H9 (cell line): Measurements from ENCODE around the gene S1PR2. TPM values are rescaled to one million over a fixed set of nuclear protein-coding genes. Genes with fewer than 3 reads are reported as not detected.

Experiments
- DNase-seq: peaks from one replicate; pipeline ENCODE4 v3.0.0-alpha.2; 2017
- H2AFZ ChIP-seq: one replicate; pipeline ENCODE4 v1.6.1; 2013; ENCODE audit warnings: mild to moderate bottlenecking, low read length, control low read depth, moderate library complexity
- H2AK5ac ChIP-seq: 2 replicates; pipeline ENCODE4 v1.6.1; 2013; ENCODE audit warnings: low read length, control low read depth, mixed read lengths; ENCODE audit not compliant: insufficient read length
- H2BK120ac ChIP-seq: one replicate; pipeline ENCODE4 v1.6.1; 2013; ENCODE audit warnings: low read depth, mild to moderate bottlenecking, low read length, control low read depth, inconsistent platforms; ENCODE audit not compliant: poor library complexity, severe bottlenecking
- H2BK12ac ChIP-seq: 2 replicates; pipeline ENCODE4 v1.6.1; 2013; ENCODE audit warnings: low read length, control low read depth, mixed read lengths, low read depth; ENCODE audit not compliant: insufficient read length
- H2BK15ac ChIP-seq: 2 replicates; pipeline ENCODE4 v1.6.1; 2013; ENCODE audit warnings: low read depth, low read length, control low read depth
- H2BK20ac ChIP-seq: one replicate; pipeline ENCODE4 v1.6.1; 2013; ENCODE audit warnings: low read depth, mild to moderate bottlenecking, low read length, control low read depth, inconsistent platforms; ENCODE audit not compliant: poor library complexity, severe bottlenecking
- H2BK5ac ChIP-seq: 2 replicates; pipeline ENCODE4 v1.6.1; 2013; ENCODE audit warnings: low read length, control low read depth, mixed read lengths; ENCODE audit not compliant: insufficient read length
- H3K14ac ChIP-seq: 2 replicates; pipeline ENCODE4 v1.6.1; 2013; ENCODE audit warnings: low read length, control low read depth; ENCODE audit not compliant: insufficient read depth
- H3K18ac ChIP-seq: 2 replicates; pipeline ENCODE4 v1.6.1; 2013; ENCODE audit warnings: low read depth, mild to moderate bottlenecking, mixed read lengths, low read length, control low read depth; ENCODE audit not compliant: insufficient read length
- H3K23ac ChIP-seq: 2 replicates; pipeline ENCODE4 v1.6.1; 2013; ENCODE audit warnings: low read length, control low read depth, mixed read lengths, low read depth; ENCODE audit not compliant: insufficient read length
- H3K23me2 ChIP-seq: 2 replicates; pipeline ENCODE4 v1.6.1; 2013; ENCODE audit warnings: low read depth, mild to moderate bottlenecking, mixed read lengths, low read length, control low read depth; ENCODE audit not compliant: insufficient read length, poor library complexity, severe bottlenecking
- H3K27ac ChIP-seq: 2 replicates; pipeline ENCODE4 v1.5.1; 2013; ENCODE audit warnings: low read length, control low read depth, mixed read lengths, low read depth; ENCODE audit not compliant: insufficient read length
- H3K27me3 ChIP-seq: 2 replicates; pipeline ENCODE4 v1.6.1; 2013; ENCODE audit warnings: low read length, control low read depth, inconsistent platforms; ENCODE audit not compliant: insufficient read depth
- H3K4ac ChIP-seq: 2 replicates; pipeline ENCODE4 v1.6.1; 2013; ENCODE audit warnings: low read depth, mild to moderate bottlenecking, control low read depth, inconsistent platforms, low read length, moderate library complexity
- H3K4me1 ChIP-seq: 2 replicates; pipeline ENCODE4 v1.6.1; 2013; ENCODE audit warnings: low read length, control low read depth, inconsistent platforms; ENCODE audit not compliant: insufficient read depth
- H3K4me2 ChIP-seq: 2 replicates; pipeline ENCODE4 v1.6.1; 2013; ENCODE audit warnings: low read length, control low read depth, mixed read lengths; ENCODE audit not compliant: insufficient read length, insufficient read depth
- H3K56ac ChIP-seq: 2 replicates; pipeline ENCODE4 v1.6.1; 2013; ENCODE audit warnings: low read depth, mild to moderate bottlenecking, mixed read lengths, low read length, control low read depth; ENCODE audit not compliant: insufficient read length
- H3K79me1 ChIP-seq: 2 replicates; pipeline ENCODE4 v1.6.1; 2013; ENCODE audit warnings: low read depth, mild to moderate bottlenecking, moderate library complexity, low read length, control low read depth, inconsistent platforms; ENCODE audit not compliant: insufficient read depth, poor library complexity, severe bottlenecking
- H3K79me2 ChIP-seq: 2 replicates; pipeline ENCODE4 v1.6.1; 2013; ENCODE audit warnings: low read length, control low read depth, inconsistent platforms; ENCODE audit not compliant: insufficient read depth
- H3K9ac ChIP-seq: 2 replicates; pipeline ENCODE4 v1.6.1; 2013; ENCODE audit warnings: low read length, control low read depth, mixed read lengths; ENCODE audit not compliant: insufficient read length; ENCODE audit errors: extremely low read depth
- H3K9me3 ChIP-seq: one replicate; pipeline ENCODE4 v1.6.1; 2013; ENCODE audit warnings: low read depth, low read length, inconsistent platforms; ENCODE audit not compliant: control insufficient read depth
- H3T11ph ChIP-seq: one replicate; pipeline ENCODE4 v1.6.1; 2013; ENCODE audit warnings: mild to moderate bottlenecking, low read length, control low read depth, inconsistent platforms
- H4K20me1 ChIP-seq: one replicate; pipeline ENCODE4 v1.6.1; 2013; ENCODE audit not compliant: control insufficient read depth, insufficient read length, insufficient read depth
- H4K5ac ChIP-seq: 2 replicates; pipeline ENCODE4 v1.6.1; 2013; ENCODE audit warnings: low read depth, mild to moderate bottlenecking, mixed read lengths, low read length, control low read depth; ENCODE audit not compliant: insufficient read length
- H4K8ac ChIP-seq: replicated peaks from 2 replicates; pipeline ENCODE4 v1.6.1; 2013; ENCODE audit warnings: low read length, control low read depth, mixed read lengths, low read depth; ENCODE audit not compliant: insufficient read length
- H4K91ac ChIP-seq: 2 replicates; pipeline ENCODE4 v1.6.1; 2013; ENCODE audit warnings: low read depth, mild to moderate bottlenecking, moderate library complexity, mixed read lengths, low read length, control low read depth; ENCODE audit not compliant: insufficient read length
- H3K27ac Mint-ChIP-seq, 3 experiments: 2 replicates in 2 of 3; 3 replicates in 1 of 3; pipeline ENCODE4 v1.8.0; 2020 to 2021; ENCODE audit warnings: mixed read lengths in 3 of 3, mild to moderate bottlenecking in 1 of 3, moderate library complexity in 1 of 3
- H3K27me3 Mint-ChIP-seq: 2 replicates; pipeline ENCODE4 v1.8.0; 2021; ENCODE audit warnings: low read depth, mild to moderate bottlenecking, moderate library complexity, mixed read lengths
- H3K36me3 Mint-ChIP-seq, 3 experiments: 2 replicates in 2 of 3; 3 replicates in 1 of 3; pipeline ENCODE4 v1.8.0; 2020 to 2021; ENCODE audit warnings: low read depth in 3 of 3, mixed read lengths in 3 of 3; ENCODE audit not compliant: insufficient read depth in 1 of 3
- H3K4me1 Mint-ChIP-seq, 2 experiments: 2 replicates each; pipeline ENCODE4 v1.8.0; 2020; ENCODE audit warnings: mixed read lengths in 2 of 2
- H3K4me3 Mint-ChIP-seq, 2 experiments: 2 replicates in 1 of 2; 3 replicates in 1 of 2; pipeline ENCODE4 v1.8.0; 2020 to 2021; ENCODE audit warnings: mild to moderate bottlenecking in 2 of 2, mixed read lengths in 2 of 2, moderate library complexity in 1 of 2
- H3K9me3 Mint-ChIP-seq, 2 experiments: 2 replicates in 1 of 2; 3 replicates in 1 of 2; pipeline ENCODE4 v1.8.0; 2020; ENCODE audit warnings: mild to moderate bottlenecking in 2 of 2, mixed read lengths in 2 of 2, moderate library complexity in 1 of 2
- WGBS: extraction: QIAGEN DNeasy Blood & Tissue Kit; methylation state at CpG from one replicate; pipeline ENCODE4 v1.1.7; 2013; ENCODE audit warnings: missing lambda C conversion rate, low lambda C conversion rate, mixed read lengths; ENCODE audit not compliant: insufficient read length; ENCODE audit errors: extremely low coverage; 5-methylcytosine and 5-hydroxymethylcytosine counted together
- total RNA-seq: library from RNA; stranded (reverse); gene quantifications from 2 replicates; pipeline ENCODE4 v1.2.1, GENCODE V29; 2021
- TF ChIP-seq, protein P1 (sequence below): fragments of 200-600 bp; sonication (generic); conservative IDR thresholded peaks from 3 replicates; pipeline ENCODE4 v1.8.0; 2021; ENCODE audit warnings: antibody characterized with exemption, mild to moderate bottlenecking

S1PR2 gene
- total RNA-seq, 1 experiment from 2014 or later = 11.5 TPM

DNA sequence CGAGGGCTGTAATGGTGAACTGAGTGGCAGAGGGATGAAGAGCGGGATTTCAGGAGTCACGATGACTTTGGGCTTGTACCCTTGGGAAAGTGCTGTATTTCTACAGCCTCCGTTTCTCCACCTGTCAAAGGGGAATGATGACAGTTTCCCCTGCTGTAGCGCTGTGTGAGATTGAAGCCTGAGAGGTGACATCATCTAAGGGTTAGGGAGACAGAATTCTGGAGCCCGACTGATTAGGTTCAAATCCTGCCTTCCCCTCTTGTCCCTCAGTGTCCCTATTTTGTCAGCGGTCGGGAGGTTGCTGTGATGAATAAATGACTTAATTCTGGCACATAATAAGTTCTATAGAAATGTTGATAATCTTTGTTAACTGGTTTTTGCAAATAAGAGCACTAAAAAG, 21.6 kb upstream of the S1PR2 start:
- H3K27ac Mint-ChIP-seq = peak overlapping the region in 1 of 3 experiments; percentile 99; a peak in 1 of 7 replicates
- H3T11ph ChIP-seq = no peak overlapping the region
- H3K4me1 Mint-ChIP-seq = peaks cover 5 to 7% of the 10 kb centered on the region in 2 experiments
- no peak overlapping the region for H2AK5ac ChIP-seq
- no peaks in the 10 kb centered on the region for H3K27me3 Mint-ChIP-seq
- peaks cover 2% of the 10 kb centered on the region for H3K79me1 ChIP-seq
- peaks cover 26 to 39% (median 38%) of the 10 kb centered on the region in 3 experiments; a peak in 6 of 7 replicates for H3K36me3 Mint-ChIP-seq
- no peak overlapping the region for H3K4ac ChIP-seq
- H3K27me3 ChIP-seq = no peaks in the 10 kb centered on the region
- H4K91ac ChIP-seq = no peak overlapping the region
- H2AFZ ChIP-seq = no peak overlapping the region
- TF ChIP-seq, protein P1, sequence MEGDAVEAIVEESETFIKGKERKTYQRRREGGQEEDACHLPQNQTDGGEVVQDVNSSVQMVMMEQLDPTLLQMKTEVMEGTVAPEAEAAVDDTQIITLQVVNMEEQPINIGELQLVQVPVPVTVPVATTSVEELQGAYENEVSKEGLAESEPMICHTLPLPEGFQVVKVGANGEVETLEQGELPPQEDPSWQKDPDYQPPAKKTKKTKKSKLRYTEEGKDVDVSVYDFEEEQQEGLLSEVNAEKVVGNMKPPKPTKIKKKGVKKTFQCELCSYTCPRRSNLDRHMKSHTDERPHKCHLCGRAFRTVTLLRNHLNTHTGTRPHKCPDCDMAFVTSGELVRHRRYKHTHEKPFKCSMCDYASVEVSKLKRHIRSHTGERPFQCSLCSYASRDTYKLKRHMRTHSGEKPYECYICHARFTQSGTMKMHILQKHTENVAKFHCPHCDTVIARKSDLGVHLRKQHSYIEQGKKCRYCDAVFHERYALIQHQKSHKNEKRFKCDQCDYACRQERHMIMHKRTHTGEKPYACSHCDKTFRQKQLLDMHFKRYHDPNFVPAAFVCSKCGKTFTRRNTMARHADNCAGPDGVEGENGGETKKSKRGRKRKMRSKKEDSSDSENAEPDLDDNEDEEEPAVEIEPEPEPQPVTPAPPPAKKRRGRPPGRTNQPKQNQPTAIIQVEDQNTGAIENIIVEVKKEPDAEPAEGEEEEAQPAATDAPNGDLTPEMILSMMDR = no peak
- no peak overlapping the region for H2BK120ac ChIP-seq
- no peak overlapping the region for H3K27ac ChIP-seq
- no peak overlapping the region for H2BK5ac ChIP-seq
- no CpG with 5 or more reads among the region's 8 CpGs for WGBS
- no peak for DNase-seq
- H3K9me3 ChIP-seq = no peaks in the 10 kb centered on the region
- H4K20me1 ChIP-seq = peaks cover 4% of the 10 kb centered on the region
- H3K23me2 ChIP-seq = peaks cover 4% of the 10 kb centered on the region
- H3K4me2 ChIP-seq = peak overlapping the region; percentile 99
- peak overlapping the region; percentile 69 for H3K18ac ChIP-seq
- H2BK12ac ChIP-seq = no peak overlapping the region
- no peak overlapping the region for H2BK15ac ChIP-seq
- H4K5ac ChIP-seq = no peak overlapping the region
- H2BK20ac ChIP-seq = no peak overlapping the region
- H4K8ac ChIP-seq = no peak overlapping the region
- no peak overlapping the region for H3K23ac ChIP-seq
- H3K56ac ChIP-seq = no peak overlapping the region
- H3K4me3 Mint-ChIP-seq = peak overlapping the region; percentile 97
- no peaks in the 10 kb centered on the region for H3K79me2 ChIP-seq
- no peaks in the 10 kb centered on the region for H3K4me1 ChIP-seq
- no peaks in the 10 kb centered on the region for H3K9me3 Mint-ChIP-seq
- peak overlapping the region; percentile 63 for H3K9ac ChIP-seq
- peak overlapping the region; percentile 69; the same call in 1 of the 2 replicates for H3K14ac ChIP-seq
